ENCODE results near the gene AP1S3.

AP1S3 gene

GRCh38 chr2:223722226-223722625 is 115.2 kb downstream of the AP1S3 start:
- DNase-seq (ENCODE audit: low spot score), result peak; percentile 26

GRCh38 chr2:223721746-223722145 is 115.6 kb downstream of the AP1S3 start:
- no peak for DNase-seq (ENCODE audit: low spot score)

- no peak for DNase-seq (ENCODE audit: low spot score)
Measured at GRCh38 chr2:223720367-223720766, 117.0 kb downstream of the AP1S3 start.

- no peak for DNase-seq (ENCODE audit: low spot score)
Measured at GRCh38 chr2:223712642-223713041, 124.7 kb downstream of the AP1S3 start.

- DNase-seq (ENCODE audit: low spot score), result no peak
Measured at GRCh38 chr2:223711596-223712326, 125.6 kb downstream of the AP1S3 start.
